ENCODE measurements around the gene BBS9.

BBS9 gene

DNA sequence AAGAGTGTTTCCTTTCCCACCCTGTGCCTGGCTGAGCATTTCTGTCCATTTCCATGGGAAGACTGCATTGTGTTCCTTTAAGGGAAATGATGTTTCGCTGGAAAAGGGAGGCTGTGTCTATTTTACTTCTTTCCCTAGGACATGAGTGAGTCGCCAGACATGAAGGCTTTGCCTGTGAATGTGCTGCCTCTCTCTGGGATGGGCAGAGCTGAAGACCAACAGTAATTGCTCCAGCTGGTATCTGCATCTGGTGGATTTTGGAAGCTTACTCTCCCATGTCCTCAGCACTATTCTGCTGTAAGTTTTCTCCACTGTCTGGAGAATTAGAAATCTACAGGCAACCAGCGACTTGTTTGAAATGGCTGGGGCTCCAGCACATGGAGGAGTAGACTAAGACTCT is 511.4 kb downstream of the BBS9 start:
- no peak for DNase-seq (ENCODE audit: low read depth in 4 of 4, low spot score in 1 of 4)

DNA sequence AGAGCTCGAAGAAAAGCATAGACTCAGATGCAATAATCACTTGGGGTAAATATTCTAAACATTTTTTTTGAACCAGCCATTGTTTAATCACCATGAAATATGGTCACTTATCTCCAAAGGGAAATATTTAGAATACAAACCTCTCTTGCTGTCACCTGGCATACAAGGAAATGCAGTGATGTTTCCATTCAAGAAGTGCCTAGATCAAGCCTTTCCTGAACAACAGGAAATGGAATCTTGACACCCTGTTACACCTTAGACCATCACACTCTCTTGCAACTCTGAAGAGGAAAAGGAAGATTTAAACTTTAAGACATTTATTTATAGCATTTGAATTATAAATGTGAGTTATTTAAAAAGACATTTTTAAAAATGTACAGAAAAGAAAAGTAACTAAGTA is 512.9 kb downstream of the BBS9 start:
- DNase-seq (ENCODE audit: low read depth in 4 of 4, low spot score in 1 of 4) = no peak

DNA sequence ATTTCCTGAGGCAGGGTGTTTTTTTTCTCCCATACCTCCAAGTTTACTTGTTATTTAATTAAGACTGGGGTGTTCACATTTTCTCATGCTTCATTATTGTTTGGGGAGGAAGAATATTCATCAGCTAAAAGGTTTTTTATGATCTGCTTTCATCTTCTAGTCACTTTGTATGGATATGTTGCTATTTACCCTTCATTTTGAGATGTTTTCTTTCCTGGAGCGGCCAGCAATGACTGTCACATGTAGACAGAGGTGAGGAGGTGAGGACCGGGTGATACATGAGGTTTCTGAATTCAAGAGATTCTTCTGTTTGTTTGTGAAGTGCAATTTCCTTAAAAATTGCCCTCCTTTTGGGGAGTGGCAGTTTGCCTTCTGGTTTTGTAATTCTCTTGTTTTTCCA is 514.2 kb downstream of the BBS9 start:
- no peak for DNase-seq (ENCODE audit: low read depth in 4 of 4, low spot score in 1 of 4)

DNA sequence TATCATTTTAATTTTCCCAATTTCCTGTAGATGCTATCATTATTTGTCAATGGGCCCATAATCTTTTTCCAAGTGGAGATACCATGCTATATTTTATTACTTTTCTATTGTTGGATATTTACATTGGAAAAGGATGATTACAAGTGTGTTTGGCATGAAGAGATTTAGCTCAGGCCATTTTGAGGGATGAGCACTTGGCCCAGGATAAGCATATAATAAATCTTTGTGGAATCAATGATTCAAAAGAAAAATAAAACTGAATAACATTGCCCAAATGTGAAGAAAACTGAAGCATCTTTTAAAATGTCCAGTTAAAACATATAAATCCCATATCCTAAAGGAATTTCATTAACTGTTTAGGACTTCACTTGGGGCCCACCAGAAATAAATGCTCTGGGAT is 515.1 kb downstream of the BBS9 start:
- no peak for DNase-seq (ENCODE audit: low read depth in 4 of 4, low spot score in 1 of 4)

DNA sequence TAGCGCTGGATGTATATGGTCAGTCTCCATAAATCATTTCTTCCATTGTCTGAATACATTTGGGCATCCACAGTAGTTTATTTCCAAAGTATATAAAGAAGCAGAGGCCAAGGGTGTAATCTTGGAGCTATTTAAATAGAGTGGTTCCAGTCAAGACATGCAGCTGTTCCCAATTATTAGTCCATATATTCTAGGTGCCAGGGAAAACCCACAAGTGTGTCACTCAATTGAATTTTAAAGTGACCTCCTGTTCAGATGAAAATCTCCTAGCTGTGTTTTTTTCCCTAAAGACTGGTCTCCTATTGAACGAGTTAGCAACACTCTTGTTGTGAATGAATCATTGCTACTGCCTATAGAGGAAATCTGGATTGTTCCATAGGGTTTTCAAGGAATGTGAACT is 515.7 kb downstream of the BBS9 start:
- DNase-seq (ENCODE audit: low read depth in 4 of 4, low spot score in 1 of 4) = no peak

DNA sequence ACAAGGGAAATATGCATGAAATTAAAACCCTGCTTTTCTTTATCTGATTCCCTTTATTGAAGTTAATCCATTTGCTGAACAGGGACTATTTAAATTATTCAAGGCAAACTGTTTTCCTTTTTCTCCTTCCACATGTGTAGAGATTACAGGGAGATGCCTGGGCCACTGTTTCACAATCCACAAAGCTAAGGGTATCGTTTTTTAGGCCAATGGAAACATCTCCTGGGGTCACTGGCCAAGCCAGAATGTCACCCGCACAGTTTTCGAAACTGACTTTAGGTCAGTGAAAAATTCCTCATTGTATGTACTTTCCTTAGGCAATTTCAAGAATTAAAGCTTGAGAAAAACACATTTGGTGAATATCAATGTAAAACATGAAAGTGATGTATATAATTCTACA is 516.8 kb downstream of the BBS9 start:
- DNase-seq (ENCODE audit: low read depth in 4 of 4, low spot score in 1 of 4) = no peak

DNA sequence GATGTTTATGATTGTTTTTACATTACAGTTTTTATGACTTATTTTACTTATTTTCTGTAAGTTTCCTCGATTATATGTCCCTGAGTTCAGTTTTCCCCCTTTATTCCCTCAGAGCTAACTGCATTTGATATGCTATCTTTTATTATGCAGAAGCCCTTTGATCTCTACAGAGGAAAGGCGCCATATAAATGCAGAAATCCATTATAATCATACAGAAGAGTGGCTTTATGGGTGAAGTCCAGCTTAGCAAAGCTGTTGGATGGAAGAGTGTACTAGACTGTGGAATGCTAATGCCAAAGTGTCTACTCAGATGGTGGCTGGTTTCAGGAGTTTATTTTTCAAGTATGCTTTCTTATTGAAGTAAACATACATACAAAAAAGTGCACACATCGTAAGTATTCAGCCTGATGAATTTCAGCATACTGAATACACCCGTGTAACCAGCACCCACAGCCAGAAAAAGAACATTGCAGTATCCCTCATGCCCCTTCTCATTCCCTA is 517.6 kb downstream of the BBS9 start:
- no peak for DNase-seq (ENCODE audit: low read depth in 4 of 4, low spot score in 1 of 4)

DNA sequence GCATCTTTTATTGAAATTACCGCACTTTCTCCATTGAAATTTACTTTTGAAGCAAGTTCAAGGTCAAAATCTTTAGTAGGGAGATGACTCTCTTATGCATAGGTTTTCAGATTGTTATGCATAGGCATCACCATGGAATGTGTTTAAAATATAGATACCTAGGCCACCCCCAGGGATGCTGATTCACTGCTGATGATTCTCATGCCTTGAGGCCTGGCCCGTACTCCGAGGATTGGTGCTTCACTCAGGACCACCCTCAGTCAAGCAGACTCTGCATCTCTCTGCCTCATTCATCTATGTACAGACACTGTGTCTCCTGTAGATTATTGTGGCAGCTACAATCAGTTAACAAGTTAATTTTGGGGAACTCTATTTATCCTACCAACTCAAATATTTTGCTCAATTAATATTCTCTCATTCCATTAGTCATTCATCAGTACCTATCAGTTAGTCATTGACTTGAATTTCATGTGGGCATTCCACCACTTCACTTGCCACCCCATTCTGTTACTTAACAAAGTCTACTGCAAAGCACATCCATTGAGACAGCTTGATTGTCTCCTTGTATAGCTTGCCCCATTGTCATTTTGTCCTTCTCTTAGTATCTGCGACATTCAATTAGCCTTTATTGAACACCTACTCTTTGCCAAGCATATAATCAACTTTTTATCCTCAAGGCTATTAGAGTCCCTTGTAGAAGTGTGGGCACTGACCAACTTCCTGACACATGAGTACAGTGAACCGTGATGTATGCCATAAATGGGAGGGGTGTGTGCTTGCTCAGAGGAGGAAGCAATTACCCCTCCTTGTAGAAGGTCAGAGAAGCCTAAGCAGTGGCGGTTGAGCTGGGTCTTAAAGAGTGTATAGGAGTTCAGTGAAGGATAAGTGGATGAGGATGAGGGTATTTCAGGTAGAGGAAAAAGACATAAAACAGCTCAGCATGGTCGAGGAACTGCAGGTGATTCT is 520.4 kb downstream of the BBS9 start:
- DNase-seq (ENCODE audit: low read depth in 4 of 4, low spot score in 1 of 4) = no peak

DNA sequence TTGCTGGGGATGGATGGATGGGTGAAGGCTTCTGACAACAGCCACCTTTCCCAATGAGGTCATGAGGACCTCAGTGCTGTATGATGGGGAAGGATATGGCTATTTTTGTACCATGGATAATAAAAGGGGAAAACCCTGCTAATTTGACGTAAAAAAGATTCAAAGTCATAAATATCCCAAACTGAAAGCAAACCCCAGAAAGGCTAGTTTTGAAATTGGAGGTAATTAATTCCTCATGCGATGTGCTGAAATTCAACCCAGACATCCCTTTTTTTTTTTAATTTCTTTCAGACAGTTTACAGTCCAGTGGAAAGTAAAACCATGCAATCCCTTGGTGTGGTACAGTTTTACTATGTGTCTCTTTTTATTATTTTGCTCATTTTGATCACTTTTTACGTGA is 521.5 kb downstream of the BBS9 start:
- no peak for DNase-seq (ENCODE audit: low read depth in 4 of 4, low spot score in 1 of 4)

DNA sequence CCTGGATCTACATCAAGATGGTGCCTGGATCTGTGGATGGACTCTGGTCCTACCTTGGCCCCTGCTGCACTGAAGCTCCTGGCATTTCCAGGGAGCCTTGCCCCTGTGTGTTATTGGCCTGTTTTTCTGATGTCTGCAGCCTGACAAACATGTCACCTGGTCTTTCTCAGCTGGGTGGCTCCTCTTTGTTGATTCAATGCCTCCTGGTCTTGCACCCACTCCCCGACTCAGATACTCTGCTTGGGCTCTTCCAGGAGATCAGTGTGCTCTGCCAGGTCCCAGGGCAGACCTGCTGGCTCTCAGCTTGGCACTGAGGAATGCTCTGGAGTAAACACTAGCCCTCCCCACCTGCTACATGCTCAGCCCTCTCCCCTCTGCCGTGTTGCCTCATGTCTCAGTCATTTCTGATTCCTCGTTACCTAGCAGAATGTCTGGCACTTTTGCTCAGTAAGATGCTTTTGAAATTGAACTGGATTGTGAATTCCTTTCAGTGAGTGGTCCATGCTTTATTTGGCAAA is 522.7 kb downstream of the BBS9 start:
- DNase-seq (ENCODE audit: low read depth in 4 of 4, low spot score in 1 of 4) = no peak

DNA sequence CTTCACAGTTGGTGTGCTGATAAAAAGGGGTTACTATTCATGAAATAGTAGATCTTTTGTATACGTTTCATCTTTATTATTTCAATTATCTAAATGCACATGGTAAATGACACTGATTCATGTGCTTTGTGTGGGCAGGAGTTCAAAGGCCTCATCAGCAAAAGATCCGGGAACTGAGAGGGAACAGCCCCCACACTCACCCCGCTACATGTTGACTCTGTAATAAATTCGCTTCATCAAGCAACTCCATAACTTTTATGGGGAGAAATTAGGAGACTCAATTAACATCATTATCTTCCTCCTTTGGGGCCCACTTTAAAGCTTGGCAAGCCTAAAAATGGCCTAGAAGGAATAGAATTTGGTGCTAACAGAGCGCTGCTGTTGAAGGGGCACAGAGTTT is 525.3 kb downstream of the BBS9 start:
- DNase-seq (ENCODE audit: low read depth in 4 of 4, low spot score in 1 of 4) = no peak

All from stimulated activated CD4-positive, alpha-beta T cell treated with anti-CD3 and anti-CD28 coated beads, Interleukin-1b, Interleukin-23, amount 100 ng/mL, for 24 hours (primary cell).